ENCODE results near the gene ADGRG7. TPM values are rescaled to one million over a fixed set of nuclear protein-coding genes. Genes with fewer than 3 reads are reported as not detected.

ADGRG7 gene
- total RNA-seq, 1 donor from 2014 or later: not detected

DNA sequence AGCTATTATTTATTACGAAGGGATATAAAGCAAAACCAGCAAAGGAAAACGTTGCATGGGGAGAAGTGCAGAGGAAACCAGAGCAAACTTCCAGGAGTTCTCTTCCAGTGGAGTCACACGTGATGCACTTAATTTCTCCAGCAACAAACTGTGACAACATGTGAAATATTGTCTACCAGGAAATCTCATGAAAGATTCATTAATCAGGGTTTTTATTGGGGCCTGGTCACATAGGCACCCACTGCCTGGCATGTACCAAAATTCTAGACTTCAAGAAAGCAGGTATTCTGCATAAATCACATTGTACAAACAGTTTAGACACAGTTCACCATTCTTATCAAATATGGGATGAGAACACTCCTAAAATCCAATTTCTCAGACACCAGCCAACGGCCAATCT is 94.5 kb downstream of the ADGRG7 start:
- ChIA-PET CTCF (no interaction called here), POLR2A (no interaction called here)
- no peak overlapping the region for H3K27ac Mint-ChIP-seq
- no peaks in the 10 kb centered on the region for H3K9me3 Mint-ChIP-seq
- TF ChIP-seq, protein P1, sequence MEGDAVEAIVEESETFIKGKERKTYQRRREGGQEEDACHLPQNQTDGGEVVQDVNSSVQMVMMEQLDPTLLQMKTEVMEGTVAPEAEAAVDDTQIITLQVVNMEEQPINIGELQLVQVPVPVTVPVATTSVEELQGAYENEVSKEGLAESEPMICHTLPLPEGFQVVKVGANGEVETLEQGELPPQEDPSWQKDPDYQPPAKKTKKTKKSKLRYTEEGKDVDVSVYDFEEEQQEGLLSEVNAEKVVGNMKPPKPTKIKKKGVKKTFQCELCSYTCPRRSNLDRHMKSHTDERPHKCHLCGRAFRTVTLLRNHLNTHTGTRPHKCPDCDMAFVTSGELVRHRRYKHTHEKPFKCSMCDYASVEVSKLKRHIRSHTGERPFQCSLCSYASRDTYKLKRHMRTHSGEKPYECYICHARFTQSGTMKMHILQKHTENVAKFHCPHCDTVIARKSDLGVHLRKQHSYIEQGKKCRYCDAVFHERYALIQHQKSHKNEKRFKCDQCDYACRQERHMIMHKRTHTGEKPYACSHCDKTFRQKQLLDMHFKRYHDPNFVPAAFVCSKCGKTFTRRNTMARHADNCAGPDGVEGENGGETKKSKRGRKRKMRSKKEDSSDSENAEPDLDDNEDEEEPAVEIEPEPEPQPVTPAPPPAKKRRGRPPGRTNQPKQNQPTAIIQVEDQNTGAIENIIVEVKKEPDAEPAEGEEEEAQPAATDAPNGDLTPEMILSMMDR (IDR thresholded peaks at IDR 0.05): no peak
- no peak overlapping the region for H3K4me3 Mint-ChIP-seq
- peaks cover 35% of the 10 kb centered on the region for H3K27me3 Mint-ChIP-seq
- H3K4me1 Mint-ChIP-seq: peaks cover 5% of the 10 kb centered on the region
- intact Hi-C loops (cut with micrococcal nuclease): no loop called here
- ATAC-seq (ENCODE audit: low read depth) (no peak), DNase-seq (no peak)
- H3K36me3 Mint-ChIP-seq (ENCODE audit: low read depth): peaks cover 2% of the 10 kb centered on the region

DNA sequence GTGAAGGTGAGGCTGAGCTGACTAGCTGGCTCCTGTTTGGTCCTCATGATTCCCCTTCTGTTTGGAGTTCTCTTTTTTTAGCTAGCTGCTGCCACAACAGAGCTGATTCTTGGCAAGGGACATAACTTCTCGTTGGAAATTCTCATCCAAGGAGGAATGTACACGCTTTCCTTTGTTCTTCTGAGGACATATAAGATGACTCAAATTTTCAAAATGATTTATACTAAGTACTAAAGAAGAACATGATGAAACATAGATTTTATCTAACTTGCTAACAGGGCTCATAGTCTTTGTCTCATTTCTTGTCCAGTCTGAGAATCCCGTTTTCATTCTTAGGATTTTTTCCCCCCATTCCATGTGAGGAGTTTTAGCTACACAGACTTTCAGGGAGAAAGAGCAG is 97.0 kb downstream of the ADGRG7 start:
- peaks cover 24% of the 10 kb centered on the region for H3K27me3 Mint-ChIP-seq
- POLR2A ChIA-PET: no interaction called here
- no peaks in the 10 kb centered on the region for H3K9me3 Mint-ChIP-seq
- TF ChIP-seq, protein P1 (IDR thresholded peaks at IDR 0.05): no peak
- no peak overlapping the region for H3K4me3 Mint-ChIP-seq
- intact Hi-C loops (cut with micrococcal nuclease): loop anchor here (5.0 kb wide), 1 partner anchor 664 kb away; no protein-coding TSS in a partner anchor
- peaks cover 11% of the 10 kb centered on the region for H3K36me3 Mint-ChIP-seq (ENCODE audit: low read depth)
- ATAC-seq (ENCODE audit: low read depth) (no peak), DNase-seq (no peak)
- H3K4me1 Mint-ChIP-seq: peaks cover 23% of the 10 kb centered on the region
- CTCF ChIA-PET: no interaction called here
- H3K27ac Mint-ChIP-seq: no peak overlapping the region

DNA sequence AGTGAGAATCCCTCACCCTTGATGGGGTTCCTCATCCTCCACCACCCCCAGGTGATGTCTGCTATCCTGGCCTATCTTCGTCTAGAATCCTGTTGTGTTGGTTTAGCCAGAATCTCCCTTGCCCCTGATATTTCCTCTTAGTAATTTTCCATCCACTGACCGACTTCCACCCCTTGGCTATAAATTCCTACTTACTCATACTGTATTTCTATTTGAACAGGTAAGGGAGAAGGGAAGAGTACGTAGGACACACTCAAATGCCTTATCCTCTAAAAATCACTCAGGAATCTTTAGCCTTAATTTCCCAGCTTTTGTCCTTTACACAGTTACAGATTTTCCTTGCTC is 99.2 kb downstream of the ADGRG7 start:
- CTCF ChIA-PET: interaction anchor here (1.3 kb wide), 1 partner anchor 58 kb away, joined by 3 read pairs; no protein-coding TSS in a partner anchor
- peaks cover 36% of the 10 kb centered on the region for H3K4me1 Mint-ChIP-seq
- TF ChIP-seq, protein P1 (IDR thresholded peaks at IDR 0.05): no peak
- DNase-seq: no peak
- intact Hi-C loops (cut with micrococcal nuclease): loop anchor here (2.0 to 5.0 kb wide), 5 partner anchors 58 to 968 kb away; partner anchors contain the start of genes CMSS1 and ZBTB11
- H3K9me3 Mint-ChIP-seq: no peaks in the 10 kb centered on the region
- peak overlapping the region; percentile 88 for H3K4me3 Mint-ChIP-seq
- no peak for ATAC-seq (ENCODE audit: low read depth)
- H3K36me3 Mint-ChIP-seq (ENCODE audit: low read depth): peaks cover 20% of the 10 kb centered on the region
- H3K27me3 Mint-ChIP-seq: peaks cover 18% of the 10 kb centered on the region
- POLR2A ChIA-PET: interaction anchor here (0.7 to 4.0 kb wide), 4 partner anchors 54 to 865 kb away, joined by 4 to 18 read pairs (median 7); partner anchors contain the start of genes LNP1, PCNP, TBC1D23 and TOMM70
- H3K27ac Mint-ChIP-seq: peak overlapping the region; percentile 92

DNA sequence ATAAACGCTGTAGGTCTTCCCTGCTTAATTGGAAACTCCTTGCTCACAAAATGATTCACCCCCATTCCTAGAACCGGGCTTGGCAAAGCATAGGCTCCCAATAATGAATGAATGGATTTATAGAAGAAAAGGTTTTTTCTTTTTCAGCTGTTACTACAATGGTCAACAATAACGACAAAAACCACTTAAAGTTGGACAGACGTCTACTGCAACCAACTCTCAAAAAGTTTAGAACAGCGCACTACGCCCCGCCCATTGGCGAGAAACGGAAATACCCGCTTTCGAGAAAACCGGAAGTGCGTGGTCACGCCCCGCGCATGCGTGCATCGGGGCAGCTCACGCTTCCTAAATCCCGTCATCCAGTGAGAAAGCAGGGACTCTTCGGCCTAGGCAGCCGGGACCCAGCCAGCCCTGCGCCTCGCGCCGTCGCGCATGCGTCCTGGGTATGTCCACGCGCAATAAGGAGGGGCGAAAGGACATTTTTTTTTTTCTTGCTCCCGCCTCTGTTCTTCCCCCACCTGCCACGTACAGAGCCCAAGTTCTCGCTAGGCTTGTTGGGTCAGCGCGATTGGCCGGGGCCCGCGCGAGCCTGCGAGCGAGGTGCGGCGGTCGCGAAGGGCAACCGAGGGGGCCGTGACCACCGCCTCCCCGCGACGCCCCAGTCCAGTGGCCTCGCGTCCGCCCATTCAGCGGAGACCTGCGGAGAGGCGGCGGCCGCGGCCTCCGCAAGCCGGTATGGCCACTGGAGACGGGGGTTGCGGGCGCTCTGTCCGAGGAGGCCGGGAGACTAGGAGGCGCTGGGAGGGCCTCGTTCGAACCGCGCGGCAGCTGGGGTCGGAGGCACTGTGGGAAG is 99.8 kb downstream of the ADGRG7 start, which contains the start of gene TFG:
TSS of gene TFG (plus strand) at position 506 of the 853 bp plus-strand sequence. CDS start 4,192 bp downstream, outside the sequence.
- H3K27ac Mint-ChIP-seq: peak within 1 kb of the TSS; percentile 92

More for the DNA sequence above, 99.8 kb downstream of the ADGRG7 start, which contains the start of gene TFG:
- POLR2A ChIA-PET: interaction anchor here (0.7 to 4.0 kb wide), 7 partner anchors 55 to 967 kb away, joined by 3 to 18 read pairs (median 5); partner anchors contain the start of genes LNP1, PCNP, TBC1D23 and TOMM70
- H3K36me3 Mint-ChIP-seq (ENCODE audit: low read depth): peaks cover 25% of the 10 kb centered on the region
- intact Hi-C loops (cut with micrococcal nuclease): loop anchor here (1.0 to 5.0 kb wide), 12 partner anchors 58 to 1070 kb away; partner anchors contain the start of genes CEP97, CMSS1, LNP1 and NIT2
- peaks cover 40% of the 10 kb centered on the region for H3K4me1 Mint-ChIP-seq
- peak; percentile 97 for DNase-seq
- H3K9me3 Mint-ChIP-seq: no peaks in the 10 kb centered on the region
- CTCF ChIA-PET: interaction anchor here (1.3 kb wide), 1 partner anchor 58 kb away, joined by 3 read pairs; no protein-coding TSS in a partner anchor
- H3K27me3 Mint-ChIP-seq: peaks cover 17% of the 10 kb centered on the region
- TF ChIP-seq, protein P1 (IDR thresholded peaks at IDR 0.05): no peak
- H3K4me3 Mint-ChIP-seq: peak within 1 kb of the TSS; percentile 88
- ATAC-seq (ENCODE audit: low read depth): peak; percentile 90

All from activated B cell treated with CpG ODN at 0.5 μM for 24 hours (primary cell).